OCI-LY1 (cell line): ENCODE measurements around the gene CACNB1.

Experiments used
- CTCF ChIP-seq: fragments of 200-600 bp; sonication (generic), shearing (Covaris generic); IDR thresholded peaks from 2 replicates; pipeline ENCODE4 v1.5.1; 2017; ENCODE audit warnings: mild to moderate bottlenecking, antibody characterized with exemption, low read length, moderate library complexity, mixed read lengths
- EZH2 ChIP-seq: fragments of 200-600 bp; sonication (generic), shearing (Covaris generic); IDR thresholded peaks from 2 replicates; pipeline ENCODE4 v1.8.0; 2017; ENCODE audit warnings: borderline replicate concordance, mixed run types, mild to moderate bottlenecking, antibody characterized with exemption, low read length, moderate library complexity, mixed read lengths

- TF ChIP-seq CTCF (no peak), EZH2 (no peak)
Observed at GRCh38 chr17:39231091-39231561, 33.7 kb upstream of the CACNB1 start.
